ENCODE results near the gene NKTR. TPM values are rescaled to one million over a fixed set of nuclear protein-coding genes. Genes with fewer than 3 reads are reported as not detected.
A peak's percentile ranks its signal among the peaks of the same experiment; 100 is the strongest.
"Not testable (repeated sequence)": the region's sequence is repeated elsewhere in the genome, so short reads cannot be mapped to it uniquely, and the experiment has no call there.

NKTR gene
- total and polyA plus RNA-seq, 2 of the 13 experiments (the other 11 are each of a cell fraction or from before 2014, with no cell fraction given): 41.3 to 59.6 TPM

- no peak for TF ChIP-seq KDM4B (CRISPR knock-in tag; IDR thresholded peaks at IDR 0.05)
- TF ChIP-seq ZNF746 (CRISPR knock-in tag; IDR thresholded peaks at IDR 0.05): no peak
Measured at GRCh38 chr3:42556089-42556632, 44.3 kb upstream of the NKTR start (continued).

- FAIRE-seq; CTCF ChIA-PET (ENCODE audit: low intra/inter-chr PET ratio, low total read pairs): not testable (repeated sequence)
- 98% methylated on average over 6 of the region's 6 CpGs for WGBS (ENCODE audit: low lambda C conversion rate)
Measured at GRCh38 chr3:42556817-42557216, 43.7 kb upstream of the NKTR start.

DNA sequence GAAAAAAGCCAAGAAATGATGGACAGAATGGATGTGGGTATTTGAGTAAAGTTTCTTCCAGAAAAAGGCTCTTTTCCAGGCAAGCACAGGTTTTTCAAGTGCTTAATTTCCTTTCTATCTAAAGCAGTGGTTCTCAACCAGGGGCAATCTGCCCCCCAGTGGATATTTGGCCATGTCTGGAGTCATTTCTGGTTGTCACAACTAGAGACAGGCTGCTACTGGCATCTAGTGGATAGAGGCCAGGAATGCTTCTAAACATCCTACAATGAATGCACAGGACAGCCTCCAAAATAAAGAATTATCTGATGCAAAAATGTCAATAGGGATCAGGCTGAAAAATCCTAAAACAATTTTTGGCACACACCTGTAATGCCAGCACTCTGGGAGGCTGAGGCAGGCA, 42.6 kb upstream of the NKTR start:
- Histone ChIP-seq H3K4me1 (ENCODE audit: insufficient read depth, low read length) (no peaks in the 10 kb centered on the region), H3K4me2 (ENCODE audit: low read depth, low read length) (no peak overlapping the region), H3K27me3 (ENCODE audit: control insufficient read depth in 1 of 2, insufficient read depth in 2 of 2, low read length in 2 of 2) (no peaks in the 10 kb centered on the region), H3K9me3 (ENCODE audit: low read length) (no peaks in the 10 kb centered on the region), H3K27ac (ENCODE audit: extremely low read length, insufficient read depth, low read length) (no peak overlapping the region), H2AFZ (ENCODE audit: low read length) (no peak overlapping the region), H4K20me1 (ENCODE audit: insufficient read depth, low read length) (no peaks in the 10 kb centered on the region), H3K4me3 (replicated peaks in 1 of 3; ENCODE audit: insufficient read depth in 1 of 3, low read depth in 2 of 3, low read length in 3 of 3) (no peak overlapping the region), H3K9ac (ENCODE audit: insufficient read depth, low read depth, low read length) (no peak overlapping the region), H3K79me2 (ENCODE audit: insufficient read depth, low read length) (no peaks in the 10 kb centered on the region), H3K36me3 (replicated peaks in 1 of 2; ENCODE audit: control insufficient read depth in 1 of 2, insufficient read depth in 2 of 2, low read length in 2 of 2) (peaks cover 17 to 60% of the 10 kb centered on the region in 2 experiments)
- ChIA-PET POLR2A (no interaction called here), CTCF (ENCODE audit: low intra/inter-chr PET ratio, low total read pairs) (no interaction called here)
- FAIRE-seq (peak; percentile 46), ATAC-seq (peak; percentile 59), DNase-seq (ENCODE audit: low spot score) (peak; percentile 13)
- intact Hi-C loops (cut with micrococcal nuclease; ENCODE audit: unreplicated experiment) (no loop called here), in situ Hi-C loops (cut with HindIII; ENCODE audit: extremely low pct_ligation_motif_present, low pct_unique_long_range_greater_than_20kb) (no loop called here)
- no TSS peak for BruUV-seq (replicated peaks)
- peak; percentile 29; the same call in 1 of the 2 replicates for TF ChIP-seq STAG1 (CRISPR knock-in tag; IDR thresholded peaks at IDR 0.05)
- no peak for TF ChIP-seq RBAK (CRISPR knock-in tag; IDR thresholded peaks at IDR 0.05)
- peak; percentile 23 for TF ChIP-seq CTCF (CRISPR knock-in tag; IDR thresholded peaks at IDR 0.05)
- TF ChIP-seq, protein P1, sequence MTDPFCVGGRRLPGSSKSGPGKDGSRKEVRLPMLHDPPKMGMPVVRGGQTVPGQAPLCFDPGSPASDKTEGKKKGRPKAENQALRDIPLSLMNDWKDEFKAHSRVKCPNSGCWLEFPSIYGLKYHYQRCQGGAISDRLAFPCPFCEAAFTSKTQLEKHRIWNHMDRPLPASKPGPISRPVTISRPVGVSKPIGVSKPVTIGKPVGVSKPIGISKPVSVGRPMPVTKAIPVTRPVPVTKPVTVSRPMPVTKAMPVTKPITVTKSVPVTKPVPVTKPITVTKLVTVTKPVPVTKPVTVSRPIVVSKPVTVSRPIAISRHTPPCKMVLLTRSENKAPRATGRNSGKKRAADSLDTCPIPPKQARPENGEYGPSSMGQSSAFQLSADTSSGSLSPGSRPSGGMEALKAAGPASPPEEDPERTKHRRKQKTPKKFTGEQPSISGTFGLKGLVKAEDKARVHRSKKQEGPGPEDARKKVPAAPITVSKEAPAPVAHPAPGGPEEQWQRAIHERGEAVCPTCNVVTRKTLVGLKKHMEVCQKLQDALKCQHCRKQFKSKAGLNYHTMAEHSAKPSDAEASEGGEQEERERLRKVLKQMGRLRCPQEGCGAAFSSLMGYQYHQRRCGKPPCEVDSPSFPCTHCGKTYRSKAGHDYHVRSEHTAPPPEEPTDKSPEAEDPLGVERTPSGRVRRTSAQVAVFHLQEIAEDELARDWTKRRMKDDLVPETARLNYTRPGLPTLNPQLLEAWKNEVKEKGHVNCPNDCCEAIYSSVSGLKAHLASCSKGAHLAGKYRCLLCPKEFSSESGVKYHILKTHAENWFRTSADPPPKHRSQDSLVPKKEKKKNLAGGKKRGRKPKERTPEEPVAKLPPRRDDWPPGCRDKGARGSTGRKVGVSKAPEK (CRISPR knock-in tag; IDR thresholded peaks at IDR 0.05; ENCODE audit: borderline replicate concordance): no peak
- TF ChIP-seq KMT2B (CRISPR knock-in tag; IDR thresholded peaks at IDR 0.05): no peak
- TF ChIP-seq, protein P2, sequence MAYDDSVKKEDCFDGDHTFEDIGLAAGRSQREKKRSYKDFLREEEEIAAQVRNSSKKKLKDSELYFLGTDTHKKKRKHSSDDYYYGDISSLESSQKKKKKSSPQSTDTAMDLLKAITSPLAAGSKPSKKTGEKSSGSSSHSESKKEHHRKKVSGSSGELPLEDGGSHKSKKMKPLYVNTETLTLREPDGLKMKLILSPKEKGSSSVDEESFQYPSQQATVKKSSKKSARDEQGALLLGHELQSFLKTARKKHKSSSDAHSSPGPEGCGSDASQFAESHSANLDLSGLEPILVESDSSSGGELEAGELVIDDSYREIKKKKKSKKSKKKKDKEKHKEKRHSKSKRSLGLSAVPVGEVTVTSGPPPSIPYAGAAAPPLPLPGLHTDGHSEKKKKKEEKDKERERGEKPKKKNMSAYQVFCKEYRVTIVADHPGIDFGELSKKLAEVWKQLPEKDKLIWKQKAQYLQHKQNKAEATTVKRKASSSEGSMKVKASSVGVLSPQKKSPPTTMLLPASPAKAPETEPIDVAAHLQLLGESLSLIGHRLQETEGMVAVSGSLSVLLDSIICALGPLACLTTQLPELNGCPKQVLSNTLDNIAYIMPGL (CRISPR knock-in tag; IDR thresholded peaks at IDR 0.05; ENCODE audit: borderline replicate concordance in 1 of 2, low read depth in 1 of 2): no peak
- TF ChIP-seq ARID2 (CRISPR knock-in tag; IDR thresholded peaks at IDR 0.05; ENCODE audit: borderline replicate concordance): no peak
- no peak for TF ChIP-seq ZNF879 (CRISPR knock-in tag; IDR thresholded peaks at IDR 0.05)

More at GRCh38 chr3:42556817-42557216, 43.7 kb upstream of the NKTR start:
- DNase-seq (ENCODE audit: low spot score); H3K27ac ChIP-seq (ENCODE audit: extremely low read length, insufficient read depth, low read length); H3K9me3 ChIP-seq (ENCODE audit: low read length); H3K4me2 ChIP-seq (ENCODE audit: low read depth, low read length); H2AFZ ChIP-seq (ENCODE audit: low read length); BruUV-seq (replicated peaks); H4K20me1 ChIP-seq (ENCODE audit: insufficient read depth, low read length); in situ Hi-C loops (cut with HindIII; ENCODE audit: extremely low pct_ligation_motif_present, low pct_unique_long_range_greater_than_20kb); H3K4me3 ChIP-seq (replicated peaks in 1 of 3; ENCODE audit: insufficient read depth in 1 of 3, low read depth in 2 of 3, low read length in 3 of 3); intact Hi-C loops (cut with micrococcal nuclease; ENCODE audit: unreplicated experiment); H3K9ac ChIP-seq (ENCODE audit: insufficient read depth, low read depth, low read length); ATAC-seq; H3K4me1 ChIP-seq (ENCODE audit: insufficient read depth, low read length); H3K27me3 ChIP-seq (ENCODE audit: control insufficient read depth in 1 of 2, insufficient read depth in 2 of 2, low read length in 2 of 2); H3K79me2 ChIP-seq (ENCODE audit: insufficient read depth, low read length); POLR2A ChIA-PET: not testable (repeated sequence)
- H3K36me3 ChIP-seq (replicated peaks in 1 of 2; ENCODE audit: control insufficient read depth in 1 of 2, insufficient read depth in 2 of 2, low read length in 2 of 2): peaks cover 15 to 60% of the 10 kb centered on the region in 2 experiments
